Left lung (tissue), 10 donors: ENCODE results near the gene MARK3. TPM values are rescaled to one million over a fixed set of nuclear protein-coding genes. Genes with fewer than 3 reads are reported as not detected.

Experiments used
- ATAC-seq: fragments of 200-7000 bp; cut with Tn5 transposase; one replicate; pipeline ENCODE4 v1.9.1; 2020; ENCODE audit warnings: moderate library complexity
- DNase-seq, 4 donors: peaks; one replicate each; pipeline ENCODE4 v3.0.0-alpha.2; 2013 to 2020
- H3K27ac ChIP-seq, 2 donors: fragments of 200-600 bp; sonication (generic) in 1 of 2; one replicate each; pipeline versions ENCODE4 v1.5.0 to v1.8.0; 2020 to 2021
- H3K27me3 ChIP-seq, 2 donors: fragments of 200-600 bp; sonication (generic) in 1 of 2; one replicate each; pipeline versions ENCODE4 v1.5.0 to v1.8.0; 2020 to 2021
- H3K36me3 ChIP-seq, 2 donors: fragments of 200-600 bp; sonication (generic) in 1 of 2; one replicate each; pipeline versions ENCODE4 v1.5.0 to v1.8.0; 2020 to 2021
- H3K4me1 ChIP-seq, 2 donors: fragments of 200-600 bp; one replicate each; pipeline ENCODE4 v1.8.0; 2021
- H3K4me3 ChIP-seq, 2 donors: fragments of 200-600 bp; sonication (generic) in 1 of 2; one replicate each; pipeline versions ENCODE4 v1.5.0 to v1.8.0; 2020 to 2021; ENCODE audit warnings: mild to moderate bottlenecking in 1 of 2
- H3K9me3 ChIP-seq, 2 donors: fragments of 200-600 bp; sonication (generic) in 1 of 2; one replicate each; pipeline versions ENCODE4 v1.5.0 to v1.8.0; 2020 to 2021
- intact Hi-C, 2 donors: fragments of 100-400 bp; cut with DNase I; formaldehyde crosslinking; loops; one replicate each; pipeline versions ENCODE4 v1.11.2 to v1.14.2; 2022
- polyA plus RNA-seq, 6 donors: library from polyadenylated mRNA; unstranded; fragments of 120-200 nt; gene quantifications; one replicate each; pipeline ENCODE4 v1.2.1, GENCODE V29; 2013; ENCODE audit not compliant: insufficient read length in 6 of 6
- total RNA-seq, 2 donors: library from RNA; stranded (reverse); fragmentation: NEBNext Ultra II Directional; extraction: Animal tissue kit (Norgen Biotek cat#: 25700); gene quantifications; one replicate each; pipeline ENCODE4 v1.2.1, GENCODE V29; 2021
- TF ChIP-seq, protein P1 (sequence below), 2 donors: fragments of 200-600 bp; sonication (generic) in 1 of 2; IDR thresholded peaks; one replicate each; pipeline versions ENCODE4 v1.5.0 to v1.8.0; 2021; ENCODE audit warnings: antibody characterized with exemption in 2 of 2
- donor health status: DM: no; HTN: yes; CAD: no.
- donor health status: DM: no; HTN: no; CAD: no.

Gene MARK3
- total and polyA plus RNA-seq, 8 donors: 78.8 to 135 (median 122) TPM

DNA sequence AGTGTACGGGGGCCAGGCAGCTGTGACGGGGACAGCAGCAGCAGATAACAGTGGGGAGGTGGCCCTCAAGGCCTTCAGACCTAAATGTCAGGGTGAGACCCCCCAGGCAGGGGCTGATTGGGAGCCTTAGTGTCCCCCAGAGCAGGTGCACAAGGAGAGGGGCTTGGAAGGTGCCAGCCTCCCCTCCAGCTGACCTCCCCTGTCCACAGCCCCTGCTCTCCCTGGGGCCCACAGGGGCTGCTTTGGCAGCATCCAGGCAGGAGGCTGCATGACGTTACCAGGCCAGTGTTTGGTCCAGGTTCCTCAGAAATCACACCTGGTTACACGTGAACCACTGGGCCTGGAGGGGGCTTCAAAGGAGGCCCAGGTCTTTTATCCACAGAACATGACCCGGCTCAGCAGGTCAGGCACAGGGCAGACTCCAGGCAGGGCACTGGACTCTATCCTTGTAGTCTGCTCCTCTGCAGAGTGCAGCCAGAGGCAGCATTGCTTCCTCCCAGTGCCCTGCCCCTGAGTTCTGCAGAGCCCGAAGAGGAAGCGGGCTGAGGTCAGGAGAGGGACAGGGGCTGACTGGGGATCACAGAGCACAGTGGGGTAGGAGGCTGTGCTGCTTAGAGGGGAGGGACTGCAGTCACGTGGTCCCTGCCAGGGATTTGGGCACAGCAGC lies 141.2 kb downstream of the MARK3 start:
- ATAC-seq: no peak
- TF ChIP-seq, protein P1, sequence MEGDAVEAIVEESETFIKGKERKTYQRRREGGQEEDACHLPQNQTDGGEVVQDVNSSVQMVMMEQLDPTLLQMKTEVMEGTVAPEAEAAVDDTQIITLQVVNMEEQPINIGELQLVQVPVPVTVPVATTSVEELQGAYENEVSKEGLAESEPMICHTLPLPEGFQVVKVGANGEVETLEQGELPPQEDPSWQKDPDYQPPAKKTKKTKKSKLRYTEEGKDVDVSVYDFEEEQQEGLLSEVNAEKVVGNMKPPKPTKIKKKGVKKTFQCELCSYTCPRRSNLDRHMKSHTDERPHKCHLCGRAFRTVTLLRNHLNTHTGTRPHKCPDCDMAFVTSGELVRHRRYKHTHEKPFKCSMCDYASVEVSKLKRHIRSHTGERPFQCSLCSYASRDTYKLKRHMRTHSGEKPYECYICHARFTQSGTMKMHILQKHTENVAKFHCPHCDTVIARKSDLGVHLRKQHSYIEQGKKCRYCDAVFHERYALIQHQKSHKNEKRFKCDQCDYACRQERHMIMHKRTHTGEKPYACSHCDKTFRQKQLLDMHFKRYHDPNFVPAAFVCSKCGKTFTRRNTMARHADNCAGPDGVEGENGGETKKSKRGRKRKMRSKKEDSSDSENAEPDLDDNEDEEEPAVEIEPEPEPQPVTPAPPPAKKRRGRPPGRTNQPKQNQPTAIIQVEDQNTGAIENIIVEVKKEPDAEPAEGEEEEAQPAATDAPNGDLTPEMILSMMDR (IDR thresholded peaks at IDR 0.05): no peak
- peaks cover 0 to 11% of the 10 kb centered on the region in 2 donors for H3K36me3 ChIP-seq

DNA sequence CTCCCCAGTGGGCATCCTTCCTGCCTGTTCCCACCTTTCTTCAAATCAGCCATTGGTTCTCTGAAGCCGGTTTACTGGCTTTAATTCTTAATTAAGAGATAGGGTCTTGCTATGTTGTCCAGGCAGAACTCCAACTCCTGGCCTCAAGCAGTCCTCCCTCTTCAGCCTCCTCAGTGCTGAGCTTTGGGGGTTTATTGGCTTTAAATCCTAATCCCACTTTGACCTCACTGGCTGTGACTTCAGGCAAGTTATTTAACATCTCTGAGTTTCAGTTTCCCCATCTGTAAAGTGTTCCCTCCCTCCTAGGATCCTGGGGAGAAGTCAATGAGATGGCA lies 141.7 kb downstream of the MARK3 start:
- Histone ChIP-seq H3K4me3 (no peak overlapping the region), H3K4me1 (peaks cover 19 to 65% of the 10 kb centered on the region in 2 donors), H3K9me3 (no peaks in the 10 kb centered on the region), H3K27me3 (peaks cover 8 to 29% of the 10 kb centered on the region in 2 donors), H3K36me3 (peaks cover 0 to 12% of the 10 kb centered on the region in 2 donors), H3K27ac (no peak overlapping the region)
- DNase-seq (no peak), ATAC-seq (no peak)
- intact Hi-C loops: no loop called here
- TF ChIP-seq, protein P1 (IDR thresholded peaks at IDR 0.05): no peak

More for the DNA sequence above, 141.2 kb downstream of the MARK3 start:
- intact Hi-C loops: no loop called here
- no peak overlapping the region for H3K4me3 ChIP-seq
- no peak overlapping the region for H3K27ac ChIP-seq
- peaks cover 8 to 34% of the 10 kb centered on the region in 2 donors for H3K27me3 ChIP-seq
- H3K4me1 ChIP-seq: peaks cover 19 to 67% of the 10 kb centered on the region in 2 donors
- DNase-seq: no peak
- H3K9me3 ChIP-seq: no peaks in the 10 kb centered on the region

DNA sequence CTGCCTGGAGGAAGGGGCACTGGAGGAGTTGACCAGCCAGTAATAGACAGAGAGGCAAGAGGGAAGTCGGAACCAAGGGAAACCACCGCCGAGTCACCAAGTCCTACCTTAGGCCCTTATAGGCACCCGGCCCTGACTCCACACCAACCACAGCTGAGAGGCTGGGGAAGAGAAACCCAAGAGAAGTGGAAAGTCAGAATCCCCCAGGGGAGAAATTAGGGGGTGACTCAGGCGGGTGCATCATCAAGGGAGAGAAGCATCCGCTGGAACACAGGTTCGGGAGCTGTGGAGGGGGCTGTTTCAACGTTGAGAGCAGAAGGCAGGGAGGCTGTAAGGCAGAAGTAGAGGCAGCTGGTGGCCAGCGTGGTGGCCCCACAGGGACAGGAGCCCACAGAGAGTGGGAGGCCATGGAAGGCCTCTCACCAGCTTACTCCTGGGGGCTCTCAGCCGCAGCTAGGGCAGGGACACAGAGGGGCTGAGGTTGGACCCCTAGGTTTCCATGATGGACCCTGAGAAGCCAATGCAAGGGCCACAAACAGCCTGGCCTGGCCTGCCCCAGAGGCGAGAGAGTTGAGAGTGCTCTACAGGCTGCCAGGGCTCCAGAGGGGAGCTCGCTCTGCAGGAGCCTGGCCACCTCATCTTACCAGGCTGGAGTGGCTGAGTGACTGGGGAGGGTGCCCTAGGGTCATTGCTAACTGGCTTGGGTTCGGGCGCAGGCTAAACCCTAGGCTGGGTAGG lies 142.4 kb downstream of the MARK3 start:
- Histone ChIP-seq H3K4me1 (peaks cover 19 to 60% of the 10 kb centered on the region in 2 donors), H3K27ac (peak overlapping the region; percentile 86 to 89), H3K4me3 (peak overlapping the region in 1 of 2 donors; percentile 99), H3K27me3 (peaks cover 5 to 22% of the 10 kb centered on the region in 2 donors), H3K36me3 (peaks cover 0 to 19% of the 10 kb centered on the region in 2 donors), H3K9me3 (no peaks in the 10 kb centered on the region)
- DNase-seq (no peak), ATAC-seq (peak; percentile 37)
- TF ChIP-seq, protein P1 (IDR thresholded peaks at IDR 0.05): no peak
- intact Hi-C loops: no loop called here

GRCh38 chr14:103528146-103528586 lies 143.0 kb downstream of the MARK3 start:
- Histone ChIP-seq H3K27me3 (peaks cover 0 to 16% of the 10 kb centered on the region in 2 donors), H3K9me3 (no peaks in the 10 kb centered on the region), H3K27ac (peak overlapping the region; percentile 86 to 89), H3K36me3 (peaks cover 0 to 25% of the 10 kb centered on the region in 2 donors), H3K4me1 (peaks cover 15 to 54% of the 10 kb centered on the region in 2 donors), H3K4me3 (peak overlapping the region; percentile 96 to 99)
- ATAC-seq (peak; percentile 70), DNase-seq (peak in 1 of 4 donors; percentile 48)
- TF ChIP-seq, protein P1 (IDR thresholded peaks at IDR 0.05): no peak
- intact Hi-C loops: no loop called here
